H9 (cell line): Measurements from ENCODE around the gene ATP6V0E1. TPM values are rescaled to one million over a fixed set of nuclear protein-coding genes. Genes with fewer than 3 reads are reported as not detected.

Experiments used
- DNase-seq: peaks from one replicate; pipeline ENCODE4 v3.0.0-alpha.2; 2017
- H2AFZ ChIP-seq: one replicate; pipeline ENCODE4 v1.6.1; 2013; ENCODE audit warnings: mild to moderate bottlenecking, low read length, control low read depth, moderate library complexity
- H2AK5ac ChIP-seq: 2 replicates; pipeline ENCODE4 v1.6.1; 2013; ENCODE audit warnings: low read length, control low read depth, mixed read lengths; ENCODE audit not compliant: insufficient read length
- H2BK120ac ChIP-seq: one replicate; pipeline ENCODE4 v1.6.1; 2013; ENCODE audit warnings: low read depth, mild to moderate bottlenecking, low read length, control low read depth, inconsistent platforms; ENCODE audit not compliant: poor library complexity, severe bottlenecking
- H2BK12ac ChIP-seq: 2 replicates; pipeline ENCODE4 v1.6.1; 2013; ENCODE audit warnings: low read length, control low read depth, mixed read lengths, low read depth; ENCODE audit not compliant: insufficient read length
- H2BK15ac ChIP-seq: 2 replicates; pipeline ENCODE4 v1.6.1; 2013; ENCODE audit warnings: low read depth, low read length, control low read depth
- H2BK20ac ChIP-seq: one replicate; pipeline ENCODE4 v1.6.1; 2013; ENCODE audit warnings: low read depth, mild to moderate bottlenecking, low read length, control low read depth, inconsistent platforms; ENCODE audit not compliant: poor library complexity, severe bottlenecking
- H2BK5ac ChIP-seq: 2 replicates; pipeline ENCODE4 v1.6.1; 2013; ENCODE audit warnings: low read length, control low read depth, mixed read lengths; ENCODE audit not compliant: insufficient read length
- H3K14ac ChIP-seq: 2 replicates; pipeline ENCODE4 v1.6.1; 2013; ENCODE audit warnings: low read length, control low read depth; ENCODE audit not compliant: insufficient read depth
- H3K18ac ChIP-seq: 2 replicates; pipeline ENCODE4 v1.6.1; 2013; ENCODE audit warnings: low read depth, mild to moderate bottlenecking, mixed read lengths, low read length, control low read depth; ENCODE audit not compliant: insufficient read length
- H3K23ac ChIP-seq: 2 replicates; pipeline ENCODE4 v1.6.1; 2013; ENCODE audit warnings: low read length, control low read depth, mixed read lengths, low read depth; ENCODE audit not compliant: insufficient read length
- H3K23me2 ChIP-seq: 2 replicates; pipeline ENCODE4 v1.6.1; 2013; ENCODE audit warnings: low read depth, mild to moderate bottlenecking, mixed read lengths, low read length, control low read depth; ENCODE audit not compliant: insufficient read length, poor library complexity, severe bottlenecking
- H3K27ac ChIP-seq: 2 replicates; pipeline ENCODE4 v1.5.1; 2013; ENCODE audit warnings: low read length, control low read depth, mixed read lengths, low read depth; ENCODE audit not compliant: insufficient read length
- H3K27me3 ChIP-seq: 2 replicates; pipeline ENCODE4 v1.6.1; 2013; ENCODE audit warnings: low read length, control low read depth, inconsistent platforms; ENCODE audit not compliant: insufficient read depth
- H3K4ac ChIP-seq: 2 replicates; pipeline ENCODE4 v1.6.1; 2013; ENCODE audit warnings: low read depth, mild to moderate bottlenecking, control low read depth, inconsistent platforms, low read length, moderate library complexity
- H3K4me1 ChIP-seq: 2 replicates; pipeline ENCODE4 v1.6.1; 2013; ENCODE audit warnings: low read length, control low read depth, inconsistent platforms; ENCODE audit not compliant: insufficient read depth
- H3K4me2 ChIP-seq: 2 replicates; pipeline ENCODE4 v1.6.1; 2013; ENCODE audit warnings: low read length, control low read depth, mixed read lengths; ENCODE audit not compliant: insufficient read length, insufficient read depth
- H3K56ac ChIP-seq: 2 replicates; pipeline ENCODE4 v1.6.1; 2013; ENCODE audit warnings: low read depth, mild to moderate bottlenecking, mixed read lengths, low read length, control low read depth; ENCODE audit not compliant: insufficient read length
- H3K79me1 ChIP-seq: 2 replicates; pipeline ENCODE4 v1.6.1; 2013; ENCODE audit warnings: low read depth, mild to moderate bottlenecking, moderate library complexity, low read length, control low read depth, inconsistent platforms; ENCODE audit not compliant: insufficient read depth, poor library complexity, severe bottlenecking
- H3K79me2 ChIP-seq: 2 replicates; pipeline ENCODE4 v1.6.1; 2013; ENCODE audit warnings: low read length, control low read depth, inconsistent platforms; ENCODE audit not compliant: insufficient read depth
- H3K9ac ChIP-seq: 2 replicates; pipeline ENCODE4 v1.6.1; 2013; ENCODE audit warnings: low read length, control low read depth, mixed read lengths; ENCODE audit not compliant: insufficient read length; ENCODE audit errors: extremely low read depth
- H3K9me3 ChIP-seq: one replicate; pipeline ENCODE4 v1.6.1; 2013; ENCODE audit warnings: low read depth, low read length, inconsistent platforms; ENCODE audit not compliant: control insufficient read depth
- H3T11ph ChIP-seq: one replicate; pipeline ENCODE4 v1.6.1; 2013; ENCODE audit warnings: mild to moderate bottlenecking, low read length, control low read depth, inconsistent platforms
- H4K20me1 ChIP-seq: one replicate; pipeline ENCODE4 v1.6.1; 2013; ENCODE audit not compliant: control insufficient read depth, insufficient read length, insufficient read depth
- H4K5ac ChIP-seq: 2 replicates; pipeline ENCODE4 v1.6.1; 2013; ENCODE audit warnings: low read depth, mild to moderate bottlenecking, mixed read lengths, low read length, control low read depth; ENCODE audit not compliant: insufficient read length
- H4K8ac ChIP-seq: replicated peaks from 2 replicates; pipeline ENCODE4 v1.6.1; 2013; ENCODE audit warnings: low read length, control low read depth, mixed read lengths, low read depth; ENCODE audit not compliant: insufficient read length
- H4K91ac ChIP-seq: 2 replicates; pipeline ENCODE4 v1.6.1; 2013; ENCODE audit warnings: low read depth, mild to moderate bottlenecking, moderate library complexity, mixed read lengths, low read length, control low read depth; ENCODE audit not compliant: insufficient read length
- H3K27ac Mint-ChIP-seq, 3 experiments: 2 replicates in 2 of 3; 3 replicates in 1 of 3; pipeline ENCODE4 v1.8.0; 2020 to 2021; ENCODE audit warnings: mixed read lengths in 3 of 3, mild to moderate bottlenecking in 1 of 3, moderate library complexity in 1 of 3
- H3K27me3 Mint-ChIP-seq: 2 replicates; pipeline ENCODE4 v1.8.0; 2021; ENCODE audit warnings: low read depth, mild to moderate bottlenecking, moderate library complexity, mixed read lengths
- H3K36me3 Mint-ChIP-seq, 3 experiments: 2 replicates in 2 of 3; 3 replicates in 1 of 3; pipeline ENCODE4 v1.8.0; 2020 to 2021; ENCODE audit warnings: low read depth in 3 of 3, mixed read lengths in 3 of 3; ENCODE audit not compliant: insufficient read depth in 1 of 3
- H3K4me1 Mint-ChIP-seq, 2 experiments: 2 replicates each; pipeline ENCODE4 v1.8.0; 2020; ENCODE audit warnings: mixed read lengths in 2 of 2
- H3K4me3 Mint-ChIP-seq, 2 experiments: 2 replicates in 1 of 2; 3 replicates in 1 of 2; pipeline ENCODE4 v1.8.0; 2020 to 2021; ENCODE audit warnings: mild to moderate bottlenecking in 2 of 2, mixed read lengths in 2 of 2, moderate library complexity in 1 of 2
- H3K9me3 Mint-ChIP-seq, 2 experiments: 2 replicates in 1 of 2; 3 replicates in 1 of 2; pipeline ENCODE4 v1.8.0; 2020; ENCODE audit warnings: mild to moderate bottlenecking in 2 of 2, mixed read lengths in 2 of 2, moderate library complexity in 1 of 2
- WGBS: extraction: QIAGEN DNeasy Blood & Tissue Kit; methylation state at CpG from one replicate; pipeline ENCODE4 v1.1.7; 2013; ENCODE audit warnings: missing lambda C conversion rate, low lambda C conversion rate, mixed read lengths; ENCODE audit not compliant: insufficient read length; ENCODE audit errors: extremely low coverage; 5-methylcytosine and 5-hydroxymethylcytosine counted together
- total RNA-seq: library from RNA; stranded (reverse); gene quantifications from 2 replicates; pipeline ENCODE4 v1.2.1, GENCODE V29; 2021
- TF ChIP-seq, protein P1 (sequence below): fragments of 200-600 bp; sonication (generic); conservative IDR thresholded peaks from 3 replicates; pipeline ENCODE4 v1.8.0; 2021; ENCODE audit warnings: antibody characterized with exemption, mild to moderate bottlenecking

Gene ATP6V0E1
- total RNA-seq, 1 experiment from 2014 or later, result 101 TPM

DNA sequence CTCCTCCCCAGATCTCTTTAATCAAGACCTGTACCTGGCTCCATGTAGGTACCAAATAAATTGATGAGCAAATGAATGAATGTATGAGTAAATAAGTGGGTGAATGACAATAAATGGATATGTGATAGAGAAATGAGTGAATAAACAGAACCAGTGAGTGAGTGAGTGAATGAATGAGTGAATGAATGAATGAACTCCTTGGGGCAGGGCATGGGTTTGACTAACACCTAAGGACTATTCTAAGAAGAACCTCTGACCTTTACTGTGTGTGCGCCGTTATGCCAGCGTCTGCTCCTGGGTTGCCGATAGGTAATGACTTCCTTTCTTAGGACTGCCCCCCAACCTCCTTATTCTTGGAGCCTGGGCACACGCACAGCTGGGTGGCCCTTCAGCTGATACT is 26.1 kb upstream of the ATP6V0E1 start:
- Mint-ChIP-seq H3K27ac (no peak overlapping the region), H3K9me3 (peaks cover 0 to 3% of the 10 kb centered on the region in 2 experiments; a peak in 2 of 5 replicates), H3K27me3 (peaks cover 40% of the 10 kb centered on the region), H3K4me3 (peak overlapping the region in 1 of 2 experiments; percentile 2; a peak in 1 of 5 replicates), H3K4me1 (peaks cover 8 to 16% of the 10 kb centered on the region in 2 experiments), H3K36me3 (peaks cover 5 to 8% (median 8%) of the 10 kb centered on the region in 3 experiments; a peak in 5 of 7 replicates)
- no peak overlapping the region for H3K18ac ChIP-seq
- H3K9me3 ChIP-seq, result no peaks in the 10 kb centered on the region
- H3K79me2 ChIP-seq, result no peaks in the 10 kb centered on the region; the same call in 1 of the 2 replicates
- H3T11ph ChIP-seq, result no peak overlapping the region
- H3K23me2 ChIP-seq, result peaks cover 9% of the 10 kb centered on the region
- H4K20me1 ChIP-seq, result no peaks in the 10 kb centered on the region
- H3K4ac ChIP-seq, result no peak overlapping the region
- H2AFZ ChIP-seq, result no peak overlapping the region
- no peak overlapping the region for H3K56ac ChIP-seq
- no peak overlapping the region for H3K14ac ChIP-seq
- no peak overlapping the region for H3K4me2 ChIP-seq
- no peak overlapping the region for H2AK5ac ChIP-seq
- H2BK12ac ChIP-seq, result no peak overlapping the region
- H3K27ac ChIP-seq, result no peak overlapping the region
- TF ChIP-seq, protein P1, sequence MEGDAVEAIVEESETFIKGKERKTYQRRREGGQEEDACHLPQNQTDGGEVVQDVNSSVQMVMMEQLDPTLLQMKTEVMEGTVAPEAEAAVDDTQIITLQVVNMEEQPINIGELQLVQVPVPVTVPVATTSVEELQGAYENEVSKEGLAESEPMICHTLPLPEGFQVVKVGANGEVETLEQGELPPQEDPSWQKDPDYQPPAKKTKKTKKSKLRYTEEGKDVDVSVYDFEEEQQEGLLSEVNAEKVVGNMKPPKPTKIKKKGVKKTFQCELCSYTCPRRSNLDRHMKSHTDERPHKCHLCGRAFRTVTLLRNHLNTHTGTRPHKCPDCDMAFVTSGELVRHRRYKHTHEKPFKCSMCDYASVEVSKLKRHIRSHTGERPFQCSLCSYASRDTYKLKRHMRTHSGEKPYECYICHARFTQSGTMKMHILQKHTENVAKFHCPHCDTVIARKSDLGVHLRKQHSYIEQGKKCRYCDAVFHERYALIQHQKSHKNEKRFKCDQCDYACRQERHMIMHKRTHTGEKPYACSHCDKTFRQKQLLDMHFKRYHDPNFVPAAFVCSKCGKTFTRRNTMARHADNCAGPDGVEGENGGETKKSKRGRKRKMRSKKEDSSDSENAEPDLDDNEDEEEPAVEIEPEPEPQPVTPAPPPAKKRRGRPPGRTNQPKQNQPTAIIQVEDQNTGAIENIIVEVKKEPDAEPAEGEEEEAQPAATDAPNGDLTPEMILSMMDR, result no peak
- no peak overlapping the region for H2BK20ac ChIP-seq
- H3K27me3 ChIP-seq, result no peaks in the 10 kb centered on the region; the same call in 1 of the 2 replicates
- WGBS, result no CpG with 5 or more reads among the region's 5 CpGs
- H2BK5ac ChIP-seq, result no peak overlapping the region
- no peak overlapping the region for H3K23ac ChIP-seq
- no peak overlapping the region for H2BK120ac ChIP-seq
- DNase-seq, result no peak
- H3K4me1 ChIP-seq, result no peaks in the 10 kb centered on the region; the same call in 1 of the 2 replicates
- H4K91ac ChIP-seq, result no peak overlapping the region
- no peak overlapping the region for H3K9ac ChIP-seq
- H2BK15ac ChIP-seq, result no peak overlapping the region
- no peak overlapping the region for H4K5ac ChIP-seq
- peaks cover 3% of the 10 kb centered on the region for H3K79me1 ChIP-seq
- H4K8ac ChIP-seq, result no peak overlapping the region
